GM23248 (cell line): Measurements from ENCODE around the gene MTMR1.

Source experiments
- EZH2 ChIP-seq: fragments of 200-600 bp; sonication (generic); IDR thresholded peaks from 2 replicates; pipeline ENCODE4 v1.6.1; 2018; ENCODE audit warnings: antibody characterized with exemption, mild to moderate bottlenecking; ENCODE audit not compliant: insufficient read depth, poor library complexity, severe bottlenecking
- EZH2phosphoT487 ChIP-seq: fragments of 200-600 bp; sonication (generic); IDR thresholded peaks from 2 replicates; pipeline ENCODE4 v1.6.1; 2018; ENCODE audit warnings: antibody characterized with exemption, moderate library complexity, mild to moderate bottlenecking, low read depth; ENCODE audit not compliant: insufficient read depth

- TF ChIP-seq EZH2phosphoT487 (no peak), EZH2 (no peak)
These were observed 26.4 kb downstream of the MTMR1 start for GRCh38 chrX:150719621-150720020.
